HG03135 (cell line): ENCODE results near the gene MAP6.

ENCODE experiments used
- ATAC-seq: cut with Tn5 transposase; IDR thresholded peaks from one replicate; pipeline ENCODE4 v1.9.1; 2021; ENCODE audit warnings: mild to moderate bottlenecking, moderate library complexity; ENCODE audit not compliant: unreplicated experiment

Gene MAP6

DNA sequence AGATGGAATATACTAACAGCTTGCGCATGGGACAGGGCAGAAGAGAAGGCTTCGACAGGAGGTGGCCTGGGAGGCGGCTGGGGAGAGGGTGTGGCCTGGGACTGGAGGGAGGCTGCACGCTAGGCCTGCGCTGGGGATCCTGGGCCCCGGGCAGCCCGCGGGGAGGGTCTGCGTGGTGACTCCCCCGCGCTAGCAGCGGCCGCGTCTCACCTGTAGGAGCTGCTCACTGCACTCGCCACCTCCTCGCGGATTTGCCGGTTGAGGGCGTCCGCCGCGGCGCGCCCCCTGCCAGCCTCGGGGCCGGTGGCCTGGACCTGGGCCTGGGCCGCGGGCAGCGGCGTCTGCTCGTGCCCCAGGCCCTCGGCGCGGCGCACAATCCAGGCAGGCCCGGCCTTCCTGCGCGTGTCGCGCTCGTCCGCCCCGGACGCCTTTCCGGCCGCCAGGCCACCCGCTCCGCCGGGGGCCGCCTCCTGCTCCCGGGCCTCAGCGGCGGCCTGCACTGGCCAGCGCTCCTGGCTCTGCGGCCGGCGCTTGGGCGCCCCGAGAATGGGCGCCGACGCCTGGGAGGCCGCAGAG, 1.5 kb downstream of the MAP6 start:
- no peak for ATAC-seq

DNA sequence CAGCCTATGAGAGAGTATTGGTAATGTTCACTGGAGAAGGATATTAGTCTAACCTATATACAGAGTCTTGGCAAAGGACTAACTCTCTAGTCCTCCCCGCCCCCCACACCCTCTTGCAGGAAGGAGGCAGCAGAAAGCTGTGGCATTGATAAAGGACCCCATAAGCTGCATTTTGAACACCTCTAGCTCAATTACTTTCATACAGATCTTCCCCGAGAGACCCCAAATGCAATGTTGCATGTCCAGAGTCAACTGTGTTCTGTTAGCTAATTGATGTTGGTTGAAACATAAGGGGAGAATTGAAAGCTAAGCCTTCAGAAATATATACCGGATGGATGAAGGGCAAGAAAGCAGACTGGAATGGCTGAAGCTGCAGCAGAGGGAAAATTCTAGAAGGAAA, 2.8 kb downstream of the MAP6 start:
- ATAC-seq: no peak

DNA sequence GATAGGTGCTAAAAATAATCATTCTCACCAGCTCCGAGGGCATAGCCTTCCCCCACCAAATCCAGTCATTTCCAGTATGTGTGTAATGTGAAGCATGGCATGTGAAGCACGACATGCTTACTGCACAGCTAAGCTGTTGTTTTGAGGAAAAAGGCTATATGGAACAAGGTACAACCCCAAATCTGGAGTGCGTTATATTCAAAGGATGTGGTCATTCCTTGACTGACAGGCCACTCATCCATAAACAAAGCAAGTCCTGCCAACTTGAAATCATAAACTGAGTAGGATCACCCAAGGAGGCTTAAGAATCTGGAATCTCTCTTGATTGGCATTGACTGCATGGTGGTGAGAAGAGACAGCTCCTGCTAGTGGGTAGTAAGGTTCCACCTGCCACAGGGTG, 3.7 kb downstream of the MAP6 start:
- ATAC-seq: no peak

DNA sequence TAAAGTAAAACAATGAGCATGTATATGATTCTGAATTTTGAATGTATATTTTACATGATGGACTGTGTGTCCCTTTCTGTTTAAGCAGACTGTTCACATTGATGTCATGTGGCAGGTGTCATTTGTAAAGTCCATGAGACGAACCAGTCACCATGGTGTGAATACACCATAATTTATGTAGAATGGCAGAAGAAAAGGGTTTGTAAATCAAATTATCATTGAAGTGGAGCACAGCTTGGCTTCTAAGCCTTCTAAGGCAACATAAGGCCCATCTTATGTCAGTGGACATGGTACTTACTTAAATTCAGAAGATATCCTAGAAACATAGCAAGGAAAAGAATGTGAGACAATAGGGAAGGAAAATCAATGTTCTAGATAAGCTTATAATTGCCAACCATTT, 4.4 kb downstream of the MAP6 start:
- no peak for ATAC-seq

DNA sequence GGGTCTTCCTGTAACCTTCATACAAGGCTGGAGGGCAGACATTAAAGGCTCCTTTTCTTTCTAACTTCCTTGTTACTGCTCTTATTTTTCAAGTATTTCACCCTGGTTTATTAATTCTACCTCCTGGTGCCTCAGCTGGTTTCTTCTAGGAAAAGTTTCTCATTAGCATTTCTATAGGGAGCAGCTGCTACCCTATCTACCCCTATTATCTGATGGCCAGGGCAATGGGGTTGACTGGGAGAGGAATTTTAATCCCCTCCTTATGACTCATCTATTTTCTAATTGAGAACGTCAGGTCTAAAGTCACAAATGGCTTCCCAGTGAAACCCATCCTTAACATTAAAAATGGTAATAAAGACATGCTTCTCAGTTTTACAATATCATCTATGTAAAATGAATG, 5.0 kb downstream of the MAP6 start:
- ATAC-seq: no peak

DNA sequence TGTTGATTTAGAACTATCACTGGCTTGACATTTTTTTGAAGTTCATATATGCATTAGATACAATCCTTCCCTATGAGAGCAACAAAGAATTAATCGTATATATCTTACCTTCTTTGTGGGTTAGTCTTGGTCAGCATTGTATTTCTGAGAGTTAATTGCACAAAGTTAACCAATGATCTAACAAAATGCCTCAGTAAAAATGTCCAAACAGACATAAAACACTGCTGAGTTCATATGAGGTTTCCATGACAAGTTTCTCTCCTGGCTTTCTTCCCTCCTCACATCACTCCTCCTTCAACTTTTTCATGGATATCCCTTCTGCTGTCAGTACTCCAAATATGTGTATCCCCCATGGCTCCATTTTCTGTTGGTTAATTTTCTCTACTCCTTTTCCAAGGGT, 9.0 kb downstream of the MAP6 start:
- no peak for ATAC-seq

DNA sequence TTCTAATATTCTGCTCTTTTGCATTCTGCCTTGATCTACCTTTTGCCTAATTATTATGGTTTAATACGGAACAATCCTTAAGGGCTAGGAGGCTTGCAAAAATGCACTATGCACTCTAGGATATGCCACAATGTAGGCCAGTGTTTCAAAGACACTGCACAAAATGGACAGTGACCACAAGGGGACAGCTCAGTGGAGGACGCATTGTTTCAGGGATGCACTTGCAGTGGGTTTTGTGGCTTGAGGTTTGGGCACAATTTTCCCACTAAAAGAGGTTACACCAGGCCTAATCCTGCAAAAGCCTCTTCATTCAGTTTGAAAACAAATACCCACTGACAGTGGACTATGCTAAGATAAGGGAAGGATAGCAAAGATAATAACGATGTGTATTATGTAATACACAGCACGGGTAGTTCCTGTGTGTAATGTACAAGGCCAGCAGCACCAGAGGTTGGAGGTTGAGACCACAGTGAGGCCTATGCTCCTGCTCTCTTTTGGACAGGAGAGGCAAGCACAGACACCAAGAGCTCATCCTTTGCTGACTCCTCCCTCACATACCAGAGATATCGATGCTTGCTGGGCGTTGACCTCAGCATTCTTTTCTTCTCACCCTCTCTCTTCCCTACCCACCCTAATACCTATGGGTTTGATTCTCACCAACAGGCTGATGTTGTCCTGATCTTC, 12.7 kb downstream of the MAP6 start:
- ATAC-seq: no peak

DNA sequence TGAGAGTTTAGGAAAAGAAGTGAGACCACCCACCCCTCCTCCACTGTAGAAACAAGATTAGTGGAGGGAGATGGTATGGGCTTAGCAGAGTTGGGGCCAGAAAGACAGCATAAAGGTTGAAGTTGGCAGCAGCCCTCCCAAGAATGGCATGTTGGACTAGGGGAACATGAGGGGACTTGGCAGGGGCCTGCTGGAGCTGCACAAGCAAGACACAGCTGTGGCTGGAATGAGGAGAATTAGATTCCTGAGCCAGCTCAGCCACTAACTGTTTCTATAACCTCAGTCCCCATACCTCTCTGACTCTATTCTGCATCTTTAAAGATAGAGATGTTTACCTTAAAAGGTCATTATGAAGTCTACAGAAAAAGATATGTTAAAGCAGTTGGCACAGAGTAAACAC, 13.2 kb downstream of the MAP6 start:
- no peak for ATAC-seq

DNA sequence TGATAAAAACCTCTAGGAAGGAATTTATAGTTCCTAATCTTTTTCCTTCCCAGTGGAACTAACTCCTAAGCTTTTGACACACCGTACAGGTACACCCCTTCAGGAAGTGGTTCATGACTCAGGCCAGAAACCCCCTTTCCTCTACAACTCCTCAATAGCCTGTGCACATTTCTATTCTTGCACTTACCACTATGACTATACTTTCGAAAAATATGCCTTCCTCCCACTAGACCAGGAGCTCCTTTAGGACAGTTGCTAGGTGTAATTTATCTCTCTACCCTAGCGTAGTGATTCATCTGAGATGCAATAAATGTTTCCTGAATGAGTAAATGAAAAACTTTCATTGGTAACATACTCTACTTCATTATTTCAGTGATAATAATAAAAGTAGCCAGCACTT, 14.5 kb downstream of the MAP6 start:
- ATAC-seq: no peak

DNA sequence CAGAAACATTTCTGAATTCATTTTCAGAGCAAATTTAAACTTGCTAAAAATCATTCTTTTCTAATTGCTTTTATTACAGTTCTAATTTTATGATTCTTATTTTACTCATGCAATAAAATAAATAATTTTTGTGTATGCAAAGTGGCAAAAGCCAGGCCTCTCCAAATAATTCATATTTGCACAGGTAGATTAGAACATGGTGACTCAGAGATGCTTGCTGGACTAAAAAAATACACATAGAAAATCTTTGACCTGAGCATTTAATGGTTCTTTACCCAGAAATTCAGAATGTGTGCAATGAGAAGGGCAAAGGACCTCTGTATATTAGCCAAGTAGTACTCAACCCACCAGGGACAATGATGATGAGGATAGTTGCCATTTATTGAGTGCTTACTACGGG, 15.3 kb downstream of the MAP6 start:
- ATAC-seq: no peak

DNA sequence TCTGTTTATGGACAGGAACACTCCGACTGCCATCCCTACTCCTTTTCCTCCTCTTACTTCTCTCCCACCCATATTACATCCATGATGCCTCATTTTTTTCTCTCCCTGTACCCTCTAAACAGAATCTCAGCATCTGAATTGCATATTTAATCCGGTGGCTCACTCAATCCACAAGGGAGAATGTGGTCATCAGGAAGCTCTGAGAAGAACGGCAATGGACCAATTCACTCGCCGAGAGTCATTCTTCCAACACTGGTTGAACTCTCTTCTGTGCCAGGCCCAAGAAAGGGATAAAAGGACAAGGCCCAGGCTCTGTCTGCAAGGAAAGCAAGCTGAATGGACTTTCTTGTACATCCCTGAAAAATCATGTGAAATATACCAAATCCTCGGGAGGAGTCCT, 15.9 kb downstream of the MAP6 start:
- no peak for ATAC-seq

DNA sequence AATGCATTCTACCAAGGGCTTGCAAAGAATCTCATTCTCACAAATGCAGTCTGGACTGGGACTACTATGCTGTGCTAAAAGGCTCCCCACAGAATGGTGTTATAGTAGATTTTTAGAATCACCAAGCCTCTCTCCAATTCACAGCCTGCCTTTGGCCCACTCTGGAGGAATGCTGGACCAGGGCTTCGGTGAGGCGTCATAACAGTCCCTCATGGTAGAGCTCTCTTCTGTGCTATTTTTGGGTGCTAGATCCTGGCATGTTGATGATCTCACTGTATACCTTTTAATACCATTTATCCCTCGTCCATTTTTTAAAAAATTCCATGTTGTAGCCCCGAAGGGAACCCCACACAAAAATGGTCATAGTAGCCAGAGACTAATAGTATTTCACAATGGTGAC, 17.6 kb downstream of the MAP6 start:
- ATAC-seq: no peak

DNA sequence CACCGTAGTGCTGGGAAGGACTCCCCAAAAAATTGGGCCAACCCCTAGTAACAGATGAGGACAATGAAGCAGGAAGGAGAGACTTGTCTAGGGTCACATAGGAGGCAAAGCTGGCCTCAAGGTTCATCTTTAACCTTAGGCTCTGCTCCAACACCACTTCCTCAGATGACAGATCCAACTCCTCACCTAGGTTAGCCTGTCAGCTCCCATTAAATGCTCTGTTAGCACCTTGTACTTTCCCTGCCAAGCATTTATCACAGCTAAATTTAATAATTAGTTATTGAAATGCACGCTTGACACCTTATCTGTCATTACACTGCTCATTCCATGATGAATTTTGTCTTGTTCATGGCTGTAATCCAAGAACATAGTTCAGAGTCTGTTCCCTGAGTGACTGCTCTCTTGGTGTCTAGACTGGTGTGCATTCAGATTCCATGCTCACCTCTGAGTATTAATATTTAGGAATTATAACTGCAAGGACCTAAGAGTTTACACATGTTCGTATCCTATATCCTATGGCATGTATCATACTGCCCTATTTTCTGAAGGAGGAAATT, 18.6 kb downstream of the MAP6 start:
- ATAC-seq: no peak

DNA sequence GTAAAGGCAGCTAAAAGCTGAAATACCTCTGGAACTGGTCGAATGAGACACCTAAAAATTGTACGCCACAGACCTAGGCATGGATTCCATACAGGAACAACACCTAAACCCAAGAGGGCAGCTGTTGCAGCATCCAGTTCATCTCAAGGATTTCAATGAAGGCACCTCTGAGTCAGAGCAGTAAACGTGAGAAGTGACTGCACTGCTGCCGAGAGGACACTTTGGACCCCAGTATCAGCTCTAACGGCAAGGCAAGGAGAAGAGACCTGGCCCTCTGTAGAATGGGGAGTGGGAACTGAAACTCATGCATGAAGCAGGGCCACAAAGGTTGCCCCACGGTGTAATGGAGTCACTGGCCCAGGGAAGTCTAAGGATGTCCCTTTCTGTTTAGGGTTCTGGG, 23.9 kb downstream of the MAP6 start:
- no peak for ATAC-seq

DNA sequence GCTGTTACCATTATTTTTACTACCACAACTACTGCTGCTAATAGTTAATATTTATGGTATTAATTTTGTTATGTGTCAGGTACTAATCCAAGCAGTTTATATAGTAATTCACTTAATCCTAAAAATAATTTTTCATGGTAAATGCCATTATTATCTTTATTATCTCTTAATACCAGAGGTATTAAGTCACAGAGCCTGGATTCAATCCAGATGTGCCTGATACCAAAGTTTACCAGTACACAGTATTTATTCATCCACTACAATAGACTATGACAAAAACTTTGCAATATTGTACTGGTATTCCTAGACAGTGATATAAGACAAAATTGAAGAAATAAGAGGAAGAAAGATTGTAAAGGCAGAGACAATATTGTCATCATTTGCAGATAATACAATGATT, 24.5 kb downstream of the MAP6 start:
- no peak for ATAC-seq

DNA sequence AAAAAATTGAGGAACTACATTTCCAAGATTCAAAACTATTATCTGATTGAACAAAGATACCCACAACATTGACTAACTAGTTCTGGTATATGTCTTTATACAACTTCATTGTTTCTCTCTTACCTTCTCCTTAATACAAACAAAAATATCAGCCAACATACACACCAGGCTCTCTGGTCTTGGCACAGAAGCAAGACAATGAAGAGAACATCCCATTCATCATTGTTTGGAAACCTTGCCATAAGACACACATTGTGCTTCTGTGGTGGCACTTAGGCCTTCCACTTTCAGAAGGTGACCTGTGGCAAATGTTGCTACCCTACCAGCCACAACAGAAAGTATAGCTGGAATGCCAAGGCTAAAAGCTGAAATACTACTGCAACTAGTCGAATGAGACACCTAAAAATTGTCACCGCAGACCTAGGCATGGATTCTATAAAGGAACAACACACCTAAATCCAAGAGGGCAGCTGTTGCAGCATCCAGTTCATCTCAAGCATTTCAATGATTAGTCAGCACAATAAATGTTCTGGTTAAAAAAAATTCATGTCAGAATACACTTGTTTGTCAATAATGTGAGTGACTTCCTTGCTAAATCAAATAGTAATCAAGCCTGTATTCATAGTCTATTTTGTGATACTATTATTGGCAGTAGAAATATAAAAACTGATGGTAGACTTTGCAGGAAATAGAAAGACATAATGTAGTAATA, 26.3 kb downstream of the MAP6 start:
- no peak for ATAC-seq

DNA sequence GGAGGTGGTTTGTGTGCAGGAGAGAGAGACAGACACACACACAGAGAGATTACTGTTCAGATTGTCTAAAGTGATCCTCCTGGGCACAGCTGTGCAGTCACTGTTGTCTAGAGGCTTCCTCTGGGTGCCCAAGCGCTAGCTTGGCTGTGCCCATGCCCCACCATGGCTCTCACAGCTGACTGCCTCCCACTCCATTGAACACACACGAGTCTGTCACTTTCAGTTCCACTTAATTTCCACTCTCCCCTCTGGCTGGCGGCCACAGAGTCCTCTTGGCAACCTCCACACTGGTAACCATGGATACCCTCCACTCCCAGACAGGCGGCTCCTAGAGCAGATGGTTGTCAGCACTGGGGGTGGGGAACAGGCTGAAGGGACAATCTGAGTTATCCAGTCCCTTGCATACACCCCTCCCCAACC, 29.1 kb downstream of the MAP6 start:
- no peak for ATAC-seq

DNA sequence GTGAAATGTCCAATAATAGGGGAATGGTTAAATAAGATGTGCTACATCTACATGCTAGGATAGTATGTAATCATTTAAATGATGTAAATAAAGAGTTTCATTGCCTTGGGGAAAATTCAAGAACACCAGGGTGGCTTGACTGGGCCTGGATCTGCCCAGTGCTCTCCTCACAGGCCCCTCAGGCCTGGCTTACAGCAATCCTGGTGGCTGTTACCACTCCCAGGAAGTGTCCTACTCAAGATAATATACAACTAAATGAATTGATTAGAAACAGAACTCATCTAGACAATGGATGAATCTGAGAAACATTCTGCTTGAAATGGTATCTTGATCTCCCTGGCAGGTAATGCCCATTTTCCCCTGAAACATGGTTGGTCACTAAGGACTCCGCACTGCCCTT, 30.8 kb downstream of the MAP6 start:
- no peak for ATAC-seq

DNA sequence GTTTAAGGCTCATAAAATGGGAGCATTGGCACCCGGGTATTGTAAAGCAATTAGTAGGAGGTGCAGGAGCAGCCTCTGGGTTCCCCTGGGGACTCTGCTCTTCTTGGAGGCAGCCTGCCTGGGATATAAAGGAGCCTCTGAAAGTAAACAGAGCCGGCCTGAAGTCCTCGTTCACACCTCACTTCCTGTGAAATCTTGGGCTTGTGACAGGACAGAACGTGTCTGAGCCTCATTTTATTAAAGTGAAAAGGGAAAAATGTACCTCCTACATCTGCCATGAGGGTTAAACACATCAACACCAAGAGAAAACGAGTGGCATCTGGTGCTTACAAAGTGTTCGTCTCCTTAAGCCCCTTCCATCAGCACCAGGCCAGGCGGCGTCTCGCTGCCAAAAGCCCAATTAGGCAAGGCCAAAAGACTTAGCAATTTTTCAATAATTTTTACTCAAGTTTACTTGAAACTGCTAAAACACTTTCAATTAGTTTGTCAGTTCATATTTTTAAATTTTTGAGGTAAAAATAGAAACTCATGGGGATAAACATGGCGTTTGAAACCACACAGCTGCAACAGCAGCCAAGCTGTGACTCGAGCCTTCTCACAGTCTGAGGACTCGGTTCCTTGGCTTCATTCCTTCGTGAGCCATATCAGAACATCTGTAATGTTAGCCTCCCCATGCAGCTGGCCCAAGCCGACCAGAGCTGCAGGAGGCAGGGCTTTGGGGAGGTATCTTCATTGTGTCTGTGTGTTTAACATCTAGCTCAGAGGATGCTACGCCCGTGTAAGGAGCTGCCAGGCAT, 33.6 kb downstream of the MAP6 start:
- ATAC-seq: no peak

DNA sequence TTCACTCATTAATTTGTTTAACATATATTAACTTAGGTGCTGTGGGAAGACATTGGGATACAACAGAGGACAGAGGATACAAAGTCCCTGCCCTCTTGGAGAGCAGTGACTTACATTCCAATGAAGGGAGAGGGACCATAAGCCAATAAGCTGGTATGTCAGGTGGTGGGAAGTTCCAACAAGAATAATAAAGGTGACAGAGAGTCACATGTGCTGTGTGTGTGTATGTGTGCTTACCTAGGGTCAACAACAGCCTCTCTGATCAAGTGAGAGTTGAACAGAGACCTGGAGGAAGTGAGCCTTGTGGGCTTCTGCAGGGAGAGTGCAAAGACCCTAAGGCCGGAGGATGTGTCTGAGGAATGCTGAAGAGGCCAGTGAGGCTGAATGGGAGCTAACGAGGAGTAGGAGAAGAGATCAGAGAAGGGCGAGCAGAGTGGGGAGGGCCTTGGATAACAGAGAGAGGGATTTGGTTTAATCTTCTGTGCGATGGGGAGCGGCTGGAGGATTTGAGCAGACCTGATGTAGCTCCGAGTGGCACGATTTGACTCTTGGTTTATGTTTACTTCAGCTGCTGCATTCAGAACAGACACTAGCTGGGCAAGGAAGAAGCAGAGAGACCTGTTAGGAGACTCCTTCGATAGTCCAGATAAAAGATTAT, 35.3 kb downstream of the MAP6 start:
- ATAC-seq: no peak

DNA sequence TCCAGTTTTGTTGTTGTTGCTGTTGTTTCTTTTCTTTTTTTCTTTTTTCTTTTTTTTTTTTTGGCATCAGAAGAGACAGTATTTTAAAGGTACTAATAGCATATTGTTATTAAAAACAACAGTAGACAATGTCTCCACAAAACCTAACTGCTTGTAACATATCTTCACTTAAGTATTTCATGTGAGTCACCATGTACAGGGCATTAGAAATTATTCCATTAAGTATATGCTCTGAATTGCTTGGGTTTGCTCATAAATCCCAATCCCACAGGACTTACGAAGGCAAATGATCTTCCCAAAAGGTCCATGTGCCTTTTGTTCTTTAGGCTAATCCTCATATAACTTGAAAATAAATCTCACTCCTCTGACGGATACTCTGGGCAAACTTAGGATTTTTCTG, 35.9 kb downstream of the MAP6 start:
- ATAC-seq: no peak
